ENCODE data around the gene PCDHGB5. TPM values are rescaled to one million over a fixed set of nuclear protein-coding genes. Genes with fewer than 3 reads are reported as not detected.

PCDHGB5 gene
- total and polyA plus RNA-seq, 2 experiments from 2014 or later: 0.17 to 0.30 TPM

DNA sequence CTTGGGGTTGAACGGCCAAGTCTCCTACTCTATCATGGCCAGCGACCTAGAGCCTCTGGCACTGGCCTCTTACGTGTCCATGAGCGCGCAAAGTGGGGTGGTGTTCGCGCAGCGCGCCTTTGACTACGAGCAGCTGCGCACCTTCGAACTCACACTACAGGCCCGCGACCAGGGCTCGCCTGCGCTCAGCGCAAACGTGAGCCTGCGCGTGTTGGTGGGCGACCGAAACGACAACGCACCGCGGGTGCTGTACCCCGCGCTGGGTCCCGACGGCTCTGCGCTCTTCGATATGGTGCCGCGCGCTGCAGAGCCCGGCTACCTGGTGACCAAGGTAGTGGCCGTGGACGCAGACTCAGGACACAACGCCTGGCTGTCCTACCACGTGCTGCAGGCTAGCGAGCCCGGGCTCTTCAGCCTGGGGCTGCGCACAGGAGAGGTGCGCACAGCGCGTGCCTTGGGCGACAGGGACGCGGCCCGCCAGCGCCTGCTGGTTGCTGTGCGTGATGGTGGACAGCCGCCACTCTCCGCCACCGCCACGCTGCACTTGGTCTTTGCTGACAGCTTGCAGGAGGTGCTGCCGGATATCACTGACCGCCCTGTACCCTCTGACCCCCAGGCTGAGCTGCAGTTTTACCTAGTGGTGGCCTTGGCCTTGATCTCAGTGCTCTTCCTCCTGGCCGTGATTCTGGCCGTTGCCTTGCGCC, 2.0 kb downstream of the PCDHGB5 start:
- H2AFZ ChIP-seq: no peak overlapping the region
- WGBS (ENCODE audit: low lambda C conversion rate, missing lambda C conversion rate): 96% methylated on average over 60 of the region's 61 CpGs
- DNase-seq (ENCODE audit: low spot score): no peak
- no peaks in the 10 kb centered on the region for H3K9me2 ChIP-seq (replicated peaks; ENCODE audit: insufficient read depth)
- H3K27ac ChIP-seq: no peak overlapping the region
- TF ChIP-seq, protein P1, sequence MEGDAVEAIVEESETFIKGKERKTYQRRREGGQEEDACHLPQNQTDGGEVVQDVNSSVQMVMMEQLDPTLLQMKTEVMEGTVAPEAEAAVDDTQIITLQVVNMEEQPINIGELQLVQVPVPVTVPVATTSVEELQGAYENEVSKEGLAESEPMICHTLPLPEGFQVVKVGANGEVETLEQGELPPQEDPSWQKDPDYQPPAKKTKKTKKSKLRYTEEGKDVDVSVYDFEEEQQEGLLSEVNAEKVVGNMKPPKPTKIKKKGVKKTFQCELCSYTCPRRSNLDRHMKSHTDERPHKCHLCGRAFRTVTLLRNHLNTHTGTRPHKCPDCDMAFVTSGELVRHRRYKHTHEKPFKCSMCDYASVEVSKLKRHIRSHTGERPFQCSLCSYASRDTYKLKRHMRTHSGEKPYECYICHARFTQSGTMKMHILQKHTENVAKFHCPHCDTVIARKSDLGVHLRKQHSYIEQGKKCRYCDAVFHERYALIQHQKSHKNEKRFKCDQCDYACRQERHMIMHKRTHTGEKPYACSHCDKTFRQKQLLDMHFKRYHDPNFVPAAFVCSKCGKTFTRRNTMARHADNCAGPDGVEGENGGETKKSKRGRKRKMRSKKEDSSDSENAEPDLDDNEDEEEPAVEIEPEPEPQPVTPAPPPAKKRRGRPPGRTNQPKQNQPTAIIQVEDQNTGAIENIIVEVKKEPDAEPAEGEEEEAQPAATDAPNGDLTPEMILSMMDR (IDR thresholded peaks at IDR 0.05; ENCODE audit: poor library complexity): no peak
- no peak for TF ChIP-seq EZH2phosphoT487 (IDR thresholded peaks at IDR 0.05; ENCODE audit: low read depth, severe bottlenecking, unreplicated experiment)
- TF ChIP-seq EZH2 (IDR thresholded peaks at IDR 0.05; ENCODE audit: borderline replicate concordance): no peak
- H3K9me3 ChIP-seq (ENCODE audit: low read depth): peaks cover 37% of the 10 kb centered on the region
- H4K20me1 ChIP-seq (ENCODE audit: insufficient read depth, poor library complexity, severe bottlenecking): no peaks in the 10 kb centered on the region
- no peaks in the 10 kb centered on the region for H3K79me2 ChIP-seq
- no peak overlapping the region for H3K4me2 ChIP-seq
- H3K36me3 ChIP-seq (replicated peaks; ENCODE audit: insufficient read depth, low read depth): no peaks in the 10 kb centered on the region
- H3K4me3 ChIP-seq: no peak overlapping the region
- H3K4me1 ChIP-seq (ENCODE audit: insufficient read depth): no peaks in the 10 kb centered on the region
- no peaks in the 10 kb centered on the region for H3K27me3 ChIP-seq

DNA sequence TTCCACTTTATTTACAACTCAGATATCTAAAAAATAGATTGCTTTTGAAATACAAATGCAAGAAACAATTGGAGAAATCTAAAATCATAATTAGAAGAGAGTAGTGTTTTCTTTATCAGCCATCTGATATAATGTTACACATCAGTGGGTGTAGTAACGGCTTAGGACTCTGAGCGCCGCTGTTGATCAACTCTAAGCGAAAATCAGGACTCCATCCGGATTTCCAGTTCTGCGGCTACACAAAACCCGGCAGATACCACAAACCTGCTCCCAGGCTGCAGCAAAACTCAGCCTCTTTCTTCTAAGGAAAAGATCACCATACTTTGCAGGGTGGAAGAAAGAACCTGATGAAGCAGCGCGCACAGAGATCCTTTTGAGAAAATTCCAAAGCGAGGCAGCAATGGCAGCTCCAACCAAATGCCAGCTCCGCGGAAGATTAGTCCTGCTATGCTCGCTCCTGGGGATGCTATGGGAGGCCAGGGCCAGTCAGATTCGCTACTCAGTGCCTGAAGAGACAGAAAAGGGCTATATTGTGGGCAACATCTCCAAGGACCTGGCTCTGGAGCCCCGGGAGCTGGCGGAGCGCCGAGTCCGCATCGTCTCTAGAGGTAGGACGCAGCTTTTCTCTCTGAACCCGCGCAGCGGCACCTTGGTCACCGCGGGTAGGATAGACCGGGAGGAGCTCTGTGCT, 5.0 kb downstream of the PCDHGB5 start, which contains the start of gene PCDHGA9:
Gene PCDHGA9, plus strand, starts transcription at position 226 of the 691 bp plus-strand sequence. Its CDS starts 175 bp downstream, at position 401.
- WGBS (ENCODE audit: low lambda C conversion rate, missing lambda C conversion rate): 95% methylated on average over 27 of the region's 27 CpGs
- no peak within 1 kb of the TSS for H3K4me2 ChIP-seq
- no peak within 1 kb of the TSS for H3K4me3 ChIP-seq

DNA sequence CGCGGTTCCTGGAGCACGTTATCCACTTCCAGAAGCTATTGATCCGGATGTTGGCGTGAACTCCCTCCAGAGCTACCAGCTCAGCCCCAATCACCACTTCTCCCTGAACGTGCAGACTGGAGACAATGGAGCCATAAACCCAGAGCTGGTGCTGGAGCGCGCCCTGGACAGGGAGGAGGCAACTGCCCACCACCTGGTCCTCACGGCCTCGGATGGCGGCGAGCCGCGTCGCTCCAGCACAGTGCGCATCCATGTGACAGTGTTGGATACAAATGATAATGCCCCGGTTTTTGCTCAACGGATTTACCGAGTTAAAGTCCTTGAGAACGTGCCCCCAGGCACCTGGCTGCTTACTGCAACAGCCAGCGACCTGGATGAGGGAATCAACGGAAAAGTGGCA, 5.6 kb downstream of the PCDHGB5 start:
- H2AFZ ChIP-seq: no peak overlapping the region
- no peaks in the 10 kb centered on the region for H3K27me3 ChIP-seq
- no peak for DNase-seq (ENCODE audit: low spot score)
- peaks cover 16% of the 10 kb centered on the region for H3K9me3 ChIP-seq (ENCODE audit: low read depth)
- no peak for TF ChIP-seq EZH2 (IDR thresholded peaks at IDR 0.05; ENCODE audit: borderline replicate concordance)
- TF ChIP-seq, protein P1 (IDR thresholded peaks at IDR 0.05; ENCODE audit: poor library complexity): no peak
- TF ChIP-seq EZH2phosphoT487 (IDR thresholded peaks at IDR 0.05; ENCODE audit: low read depth, severe bottlenecking, unreplicated experiment): no peak
- no peaks in the 10 kb centered on the region for H3K79me2 ChIP-seq
- no peak overlapping the region for H3K4me3 ChIP-seq
- no peaks in the 10 kb centered on the region for H3K9me2 ChIP-seq (replicated peaks; ENCODE audit: insufficient read depth)
- no peak overlapping the region for H3K4me2 ChIP-seq
- 96% methylated on average over 22 of the region's 22 CpGs for WGBS (ENCODE audit: low lambda C conversion rate, missing lambda C conversion rate)
- H3K27ac ChIP-seq: no peak overlapping the region
- peaks cover 2% of the 10 kb centered on the region for H3K36me3 ChIP-seq (replicated peaks; ENCODE audit: insufficient read depth, low read depth)
- H4K20me1 ChIP-seq (ENCODE audit: insufficient read depth, poor library complexity, severe bottlenecking): no peaks in the 10 kb centered on the region
- H3K4me1 ChIP-seq (ENCODE audit: insufficient read depth): no peaks in the 10 kb centered on the region

More for the DNA sequence above, 5.0 kb downstream of the PCDHGB5 start, which contains the start of gene PCDHGA9:
- H3K79me2 ChIP-seq: no peaks in the 10 kb centered on the region
- H4K20me1 ChIP-seq (ENCODE audit: insufficient read depth, poor library complexity, severe bottlenecking): no peaks in the 10 kb centered on the region
- no peaks in the 10 kb centered on the region for H3K9me2 ChIP-seq (replicated peaks; ENCODE audit: insufficient read depth)
- no peak within 1 kb of the TSS for H2AFZ ChIP-seq
- H3K27ac ChIP-seq: no peak within 1 kb of the TSS
- no peak for DNase-seq (ENCODE audit: low spot score)
- no peaks in the 10 kb centered on the region for H3K4me1 ChIP-seq (ENCODE audit: insufficient read depth)
- H3K27me3 ChIP-seq: no peaks in the 10 kb centered on the region
- H3K9me3 ChIP-seq (ENCODE audit: low read depth): peaks cover 17% of the 10 kb centered on the region
- H3K36me3 ChIP-seq (replicated peaks; ENCODE audit: insufficient read depth, low read depth): peaks cover 2% of the 10 kb centered on the region
- TF ChIP-seq EZH2phosphoT487 (IDR thresholded peaks at IDR 0.05; ENCODE audit: low read depth, severe bottlenecking, unreplicated experiment): no peak
- TF ChIP-seq, protein P1 (IDR thresholded peaks at IDR 0.05; ENCODE audit: poor library complexity): no peak
- no peak for TF ChIP-seq EZH2 (IDR thresholded peaks at IDR 0.05; ENCODE audit: borderline replicate concordance)
